22Rv1 (cell line): ENCODE data around the gene FRRS1.

ENCODE experiments used
- CTCF ChIP-seq: fragments of 450-650 bp; IDR thresholded peaks from 2 replicates; pipeline ENCODE4 v1.5.1; 2017; ENCODE audit warnings: mild to moderate bottlenecking
- ZFX ChIP-seq: fragments of 450-650 bp; IDR thresholded peaks from 2 replicates; pipeline ENCODE4 v1.6.1; 2017; ENCODE audit warnings: antibody characterized with exemption, borderline replicate concordance

- TF ChIP-seq CTCF (no peak), ZFX (no peak)
Observed at GRCh38 chr1:99763956-99764355, 2.5 kb downstream of the FRRS1 start.
